ENCODE results near the gene IDI1.
"Not testable (repeated sequence)": the region's sequence is repeated elsewhere in the genome, so short reads cannot be mapped to it uniquely, and the experiment has no call there.

IDI1 gene

DNA sequence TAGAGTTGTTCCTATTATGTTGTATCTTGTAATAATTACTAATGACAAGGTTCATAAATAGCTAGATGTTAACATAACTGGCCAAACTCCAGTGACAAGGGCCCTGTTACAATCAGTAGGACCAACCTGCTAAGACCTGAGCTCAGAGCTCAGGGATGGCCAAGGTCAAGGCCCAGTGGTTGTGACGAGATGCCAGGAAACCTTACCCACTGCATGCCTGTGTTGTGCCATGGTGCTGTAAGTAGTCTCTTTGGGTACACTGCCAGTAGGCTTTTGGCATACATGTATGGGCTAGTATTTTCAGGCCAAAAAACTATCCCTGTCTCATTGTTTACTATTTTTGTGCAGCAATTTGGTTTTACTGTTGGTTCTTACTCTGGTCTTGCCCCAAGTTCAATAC lies 15.3 kb downstream of the IDI1 start:
- DNase-seq = no peak

DNA sequence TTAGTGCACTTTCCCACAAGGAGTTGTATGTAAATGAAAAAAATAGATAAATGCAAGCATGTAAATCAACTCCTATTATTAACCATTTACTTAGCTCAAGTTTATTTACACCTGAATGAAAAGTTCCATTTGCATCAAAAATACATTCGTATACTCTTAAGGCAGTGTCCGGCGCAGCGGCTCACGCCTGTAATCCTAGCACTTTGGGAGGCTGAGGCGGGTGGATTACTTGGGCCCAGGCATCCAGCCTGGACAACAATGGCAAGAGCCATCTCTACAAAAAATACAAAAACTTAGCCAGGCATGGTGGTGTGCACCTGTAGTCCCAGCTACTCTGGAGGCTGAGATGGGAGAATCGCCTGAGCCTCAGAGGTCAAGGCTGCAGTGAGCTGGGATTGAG lies 19.1 kb downstream of the IDI1 start:
- no peak for DNase-seq

DNA sequence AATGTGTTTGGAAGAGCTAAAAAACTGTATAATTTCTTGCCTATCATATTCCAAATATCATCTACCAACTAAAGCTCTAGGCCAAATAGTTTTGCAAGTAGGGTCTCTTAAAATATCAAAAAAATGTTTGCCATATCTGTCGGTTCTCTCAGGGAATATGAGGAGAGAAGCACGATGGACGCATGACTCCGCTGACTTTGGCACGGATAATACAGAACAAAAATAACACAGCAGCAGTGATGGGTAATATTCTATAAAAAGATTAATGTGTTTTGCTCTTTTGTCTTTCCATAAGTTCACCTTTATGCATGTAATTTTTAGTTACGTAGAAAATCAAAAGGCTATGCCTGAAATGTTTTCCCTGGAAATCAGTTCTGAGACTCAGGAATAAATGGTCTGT lies 22.3 kb downstream of the IDI1 start:
- DNase-seq = no peak

DNA sequence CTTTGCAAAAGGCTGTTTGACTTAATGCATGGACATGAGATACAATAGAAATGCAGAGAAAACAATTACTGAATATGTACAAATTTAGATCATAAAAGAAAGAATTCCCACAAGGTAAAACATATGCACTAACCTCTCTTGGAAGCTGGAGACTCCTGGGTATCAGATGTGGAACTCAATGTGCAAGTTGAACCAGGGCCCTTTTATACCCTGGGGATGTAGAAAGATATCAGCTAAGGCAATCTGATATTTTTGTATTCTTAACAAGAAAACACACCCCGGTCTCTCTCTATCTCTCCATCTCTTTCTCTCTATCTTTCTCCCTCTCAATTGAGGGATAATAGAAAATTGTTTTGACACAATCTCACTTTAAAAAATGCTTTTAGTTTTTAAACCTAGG lies 23.2 kb downstream of the IDI1 start, which contains the start of gene IDI2:
Gene IDI2, minus strand, starts transcription at position 177 of the 400 bp plus-strand sequence. CDS start 1,136 bp downstream, outside the sequence.
- DNase-seq = no peak

DNA sequence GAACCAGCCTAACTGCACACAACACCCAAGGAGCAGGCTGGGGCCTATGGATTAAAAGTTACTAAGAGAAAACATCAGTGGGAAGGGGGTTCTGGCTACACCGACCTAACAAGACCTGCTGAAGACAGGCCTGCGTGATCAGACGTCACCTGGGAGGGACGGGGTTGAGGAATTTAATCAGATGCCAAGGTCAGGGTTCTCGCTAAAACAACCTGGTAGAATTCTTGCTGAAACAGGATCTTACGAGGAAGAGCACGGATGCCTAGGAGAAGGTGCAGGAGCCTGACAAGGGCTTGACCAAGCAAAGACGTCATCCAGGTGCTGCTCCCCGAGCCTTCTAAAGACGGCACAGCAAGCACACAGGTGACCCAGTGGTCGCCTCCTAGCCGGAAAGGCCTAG lies 24.8 kb downstream of the IDI1 start:
- DNase-seq = no peak

DNA sequence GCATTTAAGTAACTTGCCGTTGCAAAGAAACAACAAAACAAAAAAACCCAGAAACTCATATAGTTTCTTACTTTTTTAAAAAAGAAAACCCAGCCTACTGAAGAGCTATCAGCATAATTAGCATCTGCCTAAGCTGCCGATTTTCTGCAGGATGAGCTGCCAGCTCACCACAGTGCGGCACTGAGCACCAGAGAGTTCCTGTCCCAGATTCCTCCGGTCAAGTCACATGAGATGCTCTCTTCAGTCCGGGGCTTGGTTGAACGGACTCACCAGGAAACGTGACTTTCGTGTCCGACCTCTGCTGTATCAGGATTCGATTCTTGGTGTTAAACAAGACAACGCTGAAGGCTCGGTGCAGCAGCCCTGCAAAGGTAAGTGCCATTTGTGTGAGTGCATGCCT lies 26.5 kb downstream of the IDI1 start:
- DNase-seq = no peak

DNA sequence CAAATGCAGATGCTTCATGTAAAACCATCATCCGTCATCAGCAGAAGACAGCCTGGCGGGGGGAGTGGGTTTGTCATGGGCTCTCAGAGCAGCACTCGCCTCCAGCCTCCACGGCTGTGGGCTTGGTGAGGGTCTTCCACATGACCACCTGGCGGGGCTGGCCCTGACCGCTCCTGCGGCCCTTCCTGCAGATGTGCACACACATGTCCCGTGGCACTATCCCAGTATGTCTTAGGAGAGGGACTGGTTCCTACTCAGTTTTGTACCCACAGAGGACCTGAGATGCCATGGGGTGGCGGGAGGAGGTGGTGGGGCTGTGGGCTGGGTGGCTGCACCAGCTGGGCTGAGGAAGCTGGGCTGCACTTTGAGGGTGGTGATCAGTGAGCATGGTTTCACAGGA lies 28.0 kb downstream of the IDI1 start:
- DNase-seq = no peak

DNA sequence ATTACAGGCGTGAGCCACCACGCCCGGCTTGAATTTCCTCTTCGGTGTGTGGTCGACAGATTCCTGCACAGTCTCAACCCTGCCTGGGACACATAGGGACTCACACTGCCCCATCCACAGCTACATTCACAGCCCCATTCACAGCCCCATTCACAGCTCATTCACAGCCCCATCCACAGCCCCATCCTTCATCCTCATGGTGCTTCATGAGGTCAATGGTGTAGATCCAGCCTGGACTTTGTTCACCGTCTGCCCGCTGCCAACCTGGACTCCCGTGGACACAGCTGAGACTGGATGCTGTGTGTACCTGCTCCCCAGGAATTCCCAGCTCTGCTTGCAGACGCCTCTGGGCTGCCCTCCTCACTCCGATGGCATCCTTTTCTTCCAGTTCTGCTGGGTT lies 28.5 kb downstream of the IDI1 start:
- no peak for DNase-seq

DNA sequence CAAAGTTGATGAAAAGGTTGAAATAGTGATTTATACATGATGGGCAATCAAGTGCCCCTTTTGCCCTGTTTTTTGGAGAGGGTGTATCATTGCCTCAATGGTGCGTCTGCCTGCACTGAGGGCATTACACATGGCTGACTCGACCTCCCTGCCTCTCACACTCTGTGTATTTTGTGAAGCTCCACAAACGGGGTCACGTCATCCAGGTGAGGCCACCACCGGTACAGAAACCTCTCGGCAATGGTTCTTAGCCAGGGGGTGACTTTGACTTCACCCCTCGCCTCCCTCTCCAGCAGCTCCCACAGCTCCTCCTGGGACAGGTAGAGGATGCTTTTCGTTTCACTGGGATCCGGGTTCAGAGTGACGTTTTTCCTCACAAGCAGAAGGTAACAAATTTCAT lies 29.6 kb downstream of the IDI1 start:
- no peak for DNase-seq

DNA sequence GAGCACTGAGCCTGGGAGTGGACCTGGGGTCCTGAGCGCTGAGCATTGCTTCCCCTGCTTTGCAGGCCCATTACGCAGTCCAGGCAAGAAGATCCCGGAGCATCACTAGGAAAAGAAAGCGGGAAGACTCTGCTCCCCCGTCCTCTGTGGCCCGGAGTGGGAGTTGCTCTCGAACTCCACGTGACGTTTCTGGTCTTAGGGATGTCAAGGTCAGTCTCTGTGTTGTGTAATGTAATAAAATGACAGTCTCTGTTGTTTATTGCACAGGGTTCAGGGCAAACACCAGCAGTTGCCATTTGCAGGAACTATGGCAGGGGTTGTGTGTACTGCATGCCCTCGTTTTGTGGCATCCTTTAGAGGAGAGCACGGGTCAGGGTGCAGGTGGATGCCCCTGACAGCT lies 33.2 kb downstream of the IDI1 start:
- DNase-seq = no peak

DNA sequence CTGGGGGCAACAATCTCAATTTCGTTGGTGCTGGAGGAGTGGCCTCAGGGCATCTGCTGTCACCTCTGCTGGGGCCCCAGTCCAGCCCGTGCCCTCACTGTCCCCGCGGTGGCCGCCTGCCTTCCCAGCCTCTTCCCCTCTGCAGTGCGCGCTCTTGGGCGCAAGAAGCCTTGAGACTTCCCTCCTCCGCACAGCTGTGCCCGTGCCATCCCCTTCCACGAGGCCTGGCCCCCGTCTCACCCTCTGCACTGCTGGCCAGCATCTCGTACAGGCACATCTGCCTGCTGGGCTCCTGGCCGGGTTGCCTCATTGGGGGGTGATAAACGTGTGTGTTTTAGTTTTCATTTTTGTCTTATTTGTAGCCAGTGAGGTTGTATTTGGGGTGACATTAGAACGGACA lies 37.2 kb downstream of the IDI1 start:
- no peak for DNase-seq

DNA sequence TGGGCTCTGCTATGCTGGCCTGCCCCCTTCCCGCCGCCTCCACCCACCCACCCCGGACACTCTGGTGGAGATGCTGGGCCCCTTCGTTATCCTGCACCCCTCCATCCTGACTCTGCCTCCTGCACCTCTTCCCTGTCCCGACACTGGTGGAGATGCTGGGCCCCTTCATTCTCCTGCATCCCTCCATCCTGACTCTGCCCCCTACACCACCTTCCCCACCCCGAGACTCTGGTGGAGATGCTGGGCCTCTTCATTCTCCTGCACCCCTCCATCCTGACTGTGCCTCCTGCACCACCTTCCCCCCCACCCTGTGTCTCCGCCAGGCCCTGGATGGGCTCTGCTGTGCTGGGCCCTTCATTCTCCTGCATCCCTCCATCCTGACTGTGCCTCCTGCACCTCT lies 38.2 kb downstream of the IDI1 start:
- no peak for DNase-seq

DNA sequence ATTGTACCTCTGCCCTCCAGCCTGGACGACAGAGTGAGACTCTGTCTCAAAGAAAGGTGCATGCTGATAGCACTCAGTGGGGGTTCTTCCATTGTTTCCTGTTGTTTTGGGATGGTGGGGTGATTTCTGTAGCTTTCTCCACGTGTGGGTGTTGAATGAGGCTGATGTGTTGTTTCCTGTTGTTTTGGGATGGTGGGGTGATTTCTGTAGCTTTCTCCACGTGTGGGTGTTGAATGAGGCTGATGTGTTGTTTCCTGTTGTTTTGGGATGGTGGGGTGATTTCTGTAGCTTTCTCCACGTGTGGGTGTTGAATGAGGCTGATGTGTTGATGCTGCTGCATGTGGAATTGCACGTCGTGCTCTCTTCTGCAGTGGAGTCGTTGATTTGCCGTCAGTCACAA lies 39.0 kb downstream of the IDI1 start:
- not testable (repeated sequence) for DNase-seq

DNA sequence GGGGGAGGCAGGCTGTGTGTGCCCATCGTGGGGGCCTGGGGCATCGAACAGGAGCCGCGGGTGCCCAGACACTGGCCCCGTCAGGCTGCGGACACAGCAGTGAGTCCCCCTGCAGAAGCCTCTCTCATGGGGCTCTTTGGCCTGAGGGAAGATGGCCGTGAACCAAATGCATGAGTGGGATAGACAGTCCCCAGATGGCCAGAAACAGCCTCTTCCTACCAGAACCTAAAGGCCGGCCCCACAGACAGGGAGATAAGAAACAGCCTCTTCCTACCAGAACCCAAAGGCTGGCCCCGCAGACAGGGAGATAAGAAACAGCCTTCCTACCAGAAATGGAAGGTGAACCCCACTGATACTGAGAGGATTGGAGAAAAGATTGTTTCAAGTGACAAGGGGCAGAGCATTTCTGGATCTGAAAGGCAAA lies 39.8 kb downstream of the IDI1 start:
- no peak for DNase-seq

DNA sequence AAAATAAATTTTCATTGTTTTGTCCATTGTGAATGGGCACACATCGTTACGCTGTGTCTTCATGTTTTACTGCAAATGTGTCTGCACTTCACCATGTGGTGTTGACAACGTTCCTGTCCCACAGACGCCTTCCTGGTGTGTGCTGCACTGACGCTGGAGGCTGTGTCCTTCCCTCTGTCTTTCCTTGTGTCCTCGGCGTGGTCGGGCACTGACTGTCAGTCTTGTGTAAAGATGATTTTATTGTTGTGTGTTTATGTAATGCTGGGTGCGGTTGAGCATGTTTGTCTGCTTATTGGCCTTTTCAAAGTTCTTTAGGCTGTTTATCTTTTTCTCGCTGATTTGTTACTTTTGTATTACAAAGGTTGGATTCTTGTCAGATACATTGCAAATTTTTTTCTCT lies 41.3 kb downstream of the IDI1 start:
- no peak for DNase-seq

DNA sequence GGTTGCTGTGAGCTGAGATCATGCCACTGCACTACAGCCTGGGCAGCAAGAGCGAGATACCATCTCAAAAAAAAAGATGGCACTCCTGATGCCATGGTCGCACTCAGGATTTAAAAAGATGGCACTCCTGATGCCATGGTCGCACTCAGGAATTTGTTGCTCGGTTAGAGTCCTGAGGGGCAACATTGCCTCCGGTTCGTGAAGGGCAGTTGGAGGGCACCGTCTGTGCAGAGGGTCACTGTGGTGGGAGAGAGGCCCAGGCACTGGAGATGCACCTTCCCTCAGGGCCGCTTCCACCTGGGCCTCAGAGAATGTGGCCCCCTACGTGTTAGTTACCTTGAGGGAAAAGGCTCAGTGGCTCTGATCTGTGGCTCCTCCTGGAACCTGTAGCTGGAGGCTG lies 42.3 kb downstream of the IDI1 start:
- DNase-seq = no peak

DNA sequence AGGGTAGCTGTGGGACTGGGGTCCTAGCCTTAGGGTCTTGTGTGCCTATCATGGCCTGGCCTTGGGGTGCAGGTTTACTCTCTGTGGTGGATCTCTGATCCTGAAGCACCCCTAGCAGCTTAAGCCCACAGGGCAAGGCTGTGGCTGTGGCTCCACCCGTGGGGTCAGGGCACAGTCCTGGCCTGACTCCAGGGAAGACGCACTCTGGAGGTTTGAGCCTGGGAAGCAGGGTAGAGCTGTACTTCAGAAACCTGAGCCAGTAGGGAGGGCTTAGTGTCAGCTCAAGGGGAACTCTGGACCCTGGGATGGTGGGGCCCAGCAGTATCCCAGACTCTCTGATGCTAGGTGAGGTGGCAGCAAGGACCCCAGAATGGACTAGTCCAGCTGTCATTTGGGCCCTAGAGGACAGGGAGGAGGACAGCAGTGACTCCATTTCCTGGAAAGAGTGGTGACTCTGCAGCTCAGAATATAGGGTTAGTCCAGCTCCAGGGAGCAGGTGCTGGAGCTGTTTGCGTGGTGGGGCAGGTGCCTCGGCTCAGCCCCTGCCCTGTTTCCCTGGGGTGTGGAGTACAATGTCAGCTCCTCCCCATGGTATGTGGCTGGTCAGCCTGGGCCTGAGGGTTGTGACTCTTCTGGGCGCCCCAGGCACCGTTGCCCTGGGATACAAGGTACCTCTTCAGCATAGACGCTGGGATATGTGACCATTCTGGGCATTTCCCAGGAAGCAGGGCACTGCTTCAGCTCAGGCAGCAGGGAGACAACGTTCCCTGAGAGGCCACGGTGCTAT lies 44.8 kb downstream of the IDI1 start:
- DNase-seq = no peak

DNA sequence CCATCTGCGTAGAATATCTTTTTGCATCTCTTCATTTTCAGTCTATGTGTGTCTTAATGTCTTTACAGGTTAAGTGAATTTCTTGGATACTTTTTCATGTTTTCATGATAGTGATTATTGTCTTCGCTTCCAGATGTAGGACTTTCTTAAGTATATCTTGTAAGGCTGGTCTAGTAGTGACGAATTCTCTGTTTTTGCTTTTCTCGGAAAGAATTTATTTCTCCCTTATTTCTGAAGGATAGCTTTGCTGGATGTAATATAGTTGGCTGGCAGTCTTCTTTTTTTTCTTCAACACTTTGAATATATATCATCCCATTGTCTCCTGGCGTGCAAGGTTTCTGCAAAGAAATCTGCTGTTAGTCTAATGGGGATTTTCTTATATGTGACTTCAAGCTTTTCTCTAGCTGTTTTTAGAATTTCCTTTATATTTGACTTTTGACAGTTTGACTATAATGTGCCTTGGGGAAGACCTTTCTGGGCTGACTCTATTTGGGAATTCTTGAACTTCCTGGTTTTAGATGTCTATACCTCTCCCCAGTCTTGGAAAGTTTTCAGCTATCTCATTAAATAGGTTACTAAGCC lies 46.4 kb downstream of the IDI1 start:
- DNase-seq = no peak

DNA sequence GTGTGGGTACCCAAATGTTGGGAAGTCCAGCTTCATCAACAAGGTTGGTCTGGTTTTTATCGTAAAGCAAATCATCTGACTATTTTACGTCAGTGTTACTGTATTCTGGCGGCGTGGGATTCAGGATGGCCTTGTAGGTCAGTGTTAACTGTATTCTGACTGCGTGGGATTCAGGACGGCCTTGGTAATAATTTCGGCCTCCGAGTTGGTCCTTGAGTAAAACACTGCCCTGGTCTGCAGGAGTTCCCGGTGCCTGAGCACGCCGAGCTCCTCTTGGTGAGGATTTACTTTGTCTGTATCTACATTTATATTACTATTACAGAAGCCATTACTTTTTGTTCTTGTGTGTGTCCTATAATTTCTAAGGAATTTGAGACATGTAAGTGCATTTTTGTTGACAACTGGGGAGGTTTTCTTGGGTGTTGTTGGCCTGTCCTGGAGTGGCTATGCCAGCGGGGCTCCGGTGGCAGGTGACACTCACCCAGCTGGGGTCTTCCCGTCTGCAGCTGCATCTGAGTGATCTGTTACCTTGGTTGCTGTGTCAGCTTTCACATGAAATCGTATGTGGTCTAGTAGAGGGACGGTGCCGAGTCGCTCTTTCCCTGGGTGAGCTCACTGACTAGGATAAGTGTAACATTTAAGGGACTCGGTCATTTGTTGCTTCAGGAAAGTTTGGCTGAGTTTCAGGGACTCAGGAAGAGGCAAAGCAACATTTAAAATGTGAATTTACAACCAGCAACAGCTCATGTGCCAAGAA lies 51.5 kb downstream of the IDI1 start:
- DNase-seq = no peak

DNA sequence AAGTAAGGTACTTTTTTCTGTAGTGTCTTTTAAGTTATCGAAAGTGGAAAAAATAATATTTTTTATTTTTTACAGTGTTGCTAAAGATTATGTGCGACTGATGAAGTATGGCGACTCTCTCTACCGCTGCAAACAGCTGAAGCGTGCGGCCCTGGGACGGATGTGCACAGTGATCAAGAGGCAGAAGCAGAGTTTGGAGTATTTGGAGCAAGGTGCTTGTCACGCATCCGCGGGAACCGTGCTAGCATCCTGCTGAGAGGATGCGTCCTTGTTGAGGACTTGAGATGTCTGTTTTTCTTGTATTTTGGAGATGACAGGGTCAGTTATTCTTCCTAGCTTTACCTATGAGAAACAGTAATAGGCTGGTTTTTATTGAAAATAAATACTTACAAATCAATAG lies 52.9 kb downstream of the IDI1 start:
- no peak for DNase-seq

DNA sequence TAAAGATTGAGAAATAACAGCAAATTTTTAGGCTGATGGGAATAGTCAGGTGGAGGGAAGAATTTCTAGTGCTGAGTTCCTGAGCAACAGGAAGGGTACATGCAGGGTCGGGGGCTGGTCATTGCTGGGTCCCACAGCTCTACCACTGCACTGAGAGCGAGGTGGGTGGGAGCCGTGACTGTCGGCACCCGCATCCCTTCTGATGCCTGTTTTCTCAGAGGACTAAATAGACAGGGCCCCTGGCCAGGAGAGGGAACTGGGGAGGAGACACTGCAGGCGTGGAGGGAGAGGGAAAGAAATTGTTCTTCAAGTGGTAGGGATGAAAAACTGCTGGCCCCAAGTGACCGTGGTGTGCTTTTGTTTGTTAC lies 53.4 kb downstream of the IDI1 start:
- DNase-seq = no peak

DNA sequence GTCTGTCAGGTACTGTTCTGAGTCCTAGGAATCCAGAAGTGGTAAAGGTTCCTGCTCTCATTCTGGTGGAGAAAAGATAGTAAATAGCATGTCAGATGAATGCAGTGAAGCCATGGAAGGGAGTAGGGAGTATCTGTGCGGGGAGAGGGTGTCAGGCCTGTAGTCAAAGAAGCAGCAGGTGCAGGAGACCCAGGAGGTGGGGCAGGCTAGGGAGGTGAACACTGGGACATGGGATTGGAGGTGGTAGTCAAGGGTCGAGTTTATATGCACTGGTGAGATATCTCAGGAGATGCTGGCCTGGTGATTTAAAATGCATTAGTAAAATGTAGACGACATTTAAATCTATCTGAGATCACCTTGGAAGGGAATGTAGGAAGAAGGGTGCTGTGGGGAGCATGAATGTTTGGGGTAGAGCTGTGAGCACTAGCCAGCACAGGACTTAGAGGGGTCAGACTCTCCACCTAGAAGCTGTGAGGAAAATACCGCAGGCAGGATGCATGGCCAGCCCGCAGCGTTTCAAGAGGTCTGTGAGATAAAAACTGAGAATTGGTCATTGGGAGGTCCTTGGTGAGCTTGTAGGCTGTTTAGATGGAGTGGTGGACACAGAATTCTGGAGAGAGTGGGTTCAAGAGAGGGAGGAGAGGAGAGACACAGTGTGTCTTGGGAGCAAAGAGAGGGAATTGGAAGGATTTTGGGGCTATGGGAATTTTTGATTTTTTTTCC lies 53.9 kb downstream of the IDI1 start:
- no peak for DNase-seq

DNA sequence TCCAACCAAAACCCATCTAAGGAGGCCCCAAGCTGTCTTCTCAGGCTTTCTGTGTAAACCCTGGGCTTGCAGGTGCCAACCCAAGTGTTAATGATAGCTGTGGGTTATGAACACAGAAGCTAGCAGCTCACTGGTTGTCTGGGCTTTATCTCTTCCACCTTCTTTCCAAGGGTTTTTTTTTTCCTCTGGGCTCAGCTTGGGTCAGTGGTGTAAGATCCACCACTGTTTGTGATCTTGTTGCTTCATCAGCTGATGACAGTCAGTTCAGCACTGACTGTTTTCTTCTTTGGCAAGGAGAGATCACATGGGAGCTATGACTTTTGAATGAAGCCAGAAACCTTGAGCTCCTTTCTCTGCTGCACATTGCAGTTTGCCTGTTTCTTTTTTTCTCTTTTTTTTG lies 56.0 kb downstream of the IDI1 start:
- no peak for DNase-seq

DNA sequence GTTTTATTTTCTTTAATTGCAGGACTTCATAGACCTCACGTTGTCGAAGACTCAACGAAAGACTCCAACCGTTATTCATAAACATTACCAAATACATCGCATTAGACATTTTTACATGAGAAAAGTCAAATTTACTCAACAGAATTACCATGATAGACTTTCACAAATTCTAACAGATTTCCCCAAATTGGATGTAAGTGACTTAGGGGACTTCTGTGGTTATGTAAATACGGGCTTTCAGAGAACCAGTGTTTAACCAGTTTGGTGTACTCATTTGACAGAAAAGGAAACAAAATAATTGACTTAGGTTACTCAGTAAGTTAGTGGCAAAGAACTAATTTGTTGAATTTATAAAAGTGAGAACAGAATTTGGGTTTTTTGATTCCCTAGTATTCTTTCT lies 56.5 kb downstream of the IDI1 start:
- no peak for DNase-seq
